ENCODE results near the gene AJAP1. TPM values are rescaled to one million over a fixed set of nuclear protein-coding genes. Genes with fewer than 3 reads are reported as not detected.
A peak's percentile ranks its signal among the peaks of the same experiment; 100 is the strongest.

The AJAP1 gene
- total and polyA plus RNA-seq, 9 donors = 1.2 to 20.8 (median 12.5) TPM

DNA sequence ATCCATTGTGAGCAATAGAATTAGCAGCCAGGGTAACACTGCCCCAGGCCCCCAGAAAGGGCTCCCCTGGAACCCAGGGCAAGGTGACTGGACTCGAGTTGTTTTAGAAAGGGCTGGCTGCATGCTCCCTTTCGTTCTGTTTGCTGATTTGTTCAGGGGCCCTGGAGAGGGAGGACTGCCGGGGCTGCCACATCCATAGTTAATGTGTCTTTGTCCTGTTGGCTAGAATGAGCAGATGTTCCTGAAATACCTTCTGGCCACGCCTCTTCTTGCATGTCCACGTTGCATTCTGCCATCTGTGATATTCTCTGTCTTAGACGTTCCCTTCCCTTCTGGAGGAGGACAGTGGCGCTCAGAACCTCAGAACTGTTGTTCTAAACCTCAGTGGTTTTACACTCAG, 118.8 kb downstream of the AJAP1 start:
- no peak overlapping the region for H3K4me3 ChIP-seq
- no peaks in the 10 kb centered on the region for H3K36me3 ChIP-seq
- TF ChIP-seq POLR2A (IDR thresholded peaks at IDR 0.05) = no peak
- WGBS, 3 donors = 66 to 76% (median 73%) methylated on average over 7 of the region's 7 CpGs
- H3K27ac ChIP-seq = no peak overlapping the region
- H3K9me3 ChIP-seq = no peaks in the 10 kb centered on the region
- peaks cover 3% of the 10 kb centered on the region for H3K4me1 ChIP-seq (ENCODE audit: insufficient read depth)
- no peak for DNase-seq
- no peaks in the 10 kb centered on the region for H3K27me3 ChIP-seq
- intact Hi-C loops (cut with DNase I) = no loop called here

- 54 to 64% (median 55%) methylated on average over 9 of the region's 9 CpGs for WGBS, 3 donors
- TF ChIP-seq POLR2A (IDR thresholded peaks at IDR 0.05) = no peak
- TF ChIP-seq CTCF (IDR thresholded peaks at IDR 0.05) = no peak
- TF ChIP-seq EP300 (IDR thresholded peaks at IDR 0.05) = no peak
- intact Hi-C loops (cut with DNase I) = no loop called here
Observed at GRCh38 chr1:4775506-4775905, 121.1 kb downstream of the AJAP1 start.

DNA sequence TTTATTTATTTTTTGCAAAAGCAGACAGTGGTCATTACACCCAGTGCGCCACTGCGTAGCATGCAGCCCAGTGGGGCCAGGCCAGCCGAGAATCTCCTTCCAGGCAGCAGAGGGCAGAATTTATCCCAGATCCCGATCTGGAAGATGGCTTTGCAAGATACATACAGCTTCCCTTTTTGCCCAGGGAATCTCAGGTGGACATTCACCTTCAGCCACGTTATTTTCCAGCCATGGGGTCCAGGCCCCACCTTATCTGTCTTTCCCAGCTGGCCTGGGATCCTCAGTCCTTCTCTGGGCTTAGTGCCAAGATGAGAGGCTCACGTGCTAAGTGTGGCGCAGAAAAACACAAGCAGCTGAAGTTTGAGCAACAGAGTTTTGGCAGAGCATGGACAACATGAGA, 123.6 kb downstream of the AJAP1 start:
- Histone ChIP-seq H3K27me3 (no peaks in the 10 kb centered on the region), H3K36me3 (no peaks in the 10 kb centered on the region), H3K27ac (no peak overlapping the region), H3K4me3 (no peak overlapping the region), H3K9me3 (no peaks in the 10 kb centered on the region), H3K4me1 (ENCODE audit: insufficient read depth) (peaks cover 6% of the 10 kb centered on the region)
- intact Hi-C loops (cut with DNase I) = no loop called here
- peak in 1 of 3 donors; percentile 41 for TF ChIP-seq CTCF (IDR thresholded peaks at IDR 0.05)
- TF ChIP-seq POLR2A (IDR thresholded peaks at IDR 0.05) = no peak
- 29 to 33% (median 31%) methylated on average over 7 of the region's 7 CpGs for WGBS, 3 donors
- peak; percentile 58 to 78 (median 68) for DNase-seq

More at GRCh38 chr1:4775506-4775905, 121.1 kb downstream of the AJAP1 start:
- H3K27ac ChIP-seq = no peak overlapping the region
- peaks cover 6% of the 10 kb centered on the region for H3K4me1 ChIP-seq (ENCODE audit: insufficient read depth)
- H3K9me3 ChIP-seq = no peaks in the 10 kb centered on the region
- H3K36me3 ChIP-seq = no peaks in the 10 kb centered on the region
- peak in 1 of 5 donors; percentile 6 for DNase-seq
- H3K27me3 ChIP-seq = no peaks in the 10 kb centered on the region
- no peak overlapping the region for H3K4me3 ChIP-seq

DNA sequence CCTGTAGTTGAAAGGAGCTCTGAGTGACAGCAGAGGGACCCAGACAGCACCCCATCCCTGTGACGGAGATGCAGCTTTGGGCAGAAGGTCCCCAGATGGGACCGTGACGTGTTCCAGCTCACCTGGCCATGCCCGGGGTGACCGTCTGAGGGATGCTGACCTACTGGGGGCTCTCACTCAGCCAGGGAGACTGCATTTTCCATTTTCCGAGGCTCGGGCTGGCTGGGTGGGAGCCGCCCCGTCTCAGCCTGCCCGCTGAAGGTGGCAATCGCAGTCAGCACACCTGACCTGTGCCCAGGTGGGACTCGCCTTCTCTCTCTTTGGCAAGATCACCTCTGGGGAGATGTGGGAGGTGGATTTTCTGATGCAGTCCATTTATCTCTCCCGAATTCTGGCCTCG, 127.2 kb downstream of the AJAP1 start:
- peaks cover 6% of the 10 kb centered on the region for H3K4me1 ChIP-seq (ENCODE audit: insufficient read depth)
- 82 to 96% (median 94%) methylated on average over 14 of the region's 14 CpGs for WGBS, 3 donors
- intact Hi-C loops (cut with DNase I) = no loop called here
- no peak for TF ChIP-seq CTCF (IDR thresholded peaks at IDR 0.05)
- TF ChIP-seq EP300 (IDR thresholded peaks at IDR 0.05) = no peak
- TF ChIP-seq POLR2A (IDR thresholded peaks at IDR 0.05) = no peak
- no peaks in the 10 kb centered on the region for H3K27me3 ChIP-seq
- no peak for DNase-seq
- H3K36me3 ChIP-seq = no peaks in the 10 kb centered on the region
- H3K4me3 ChIP-seq = no peak overlapping the region
- H3K27ac ChIP-seq = no peak overlapping the region
- no peaks in the 10 kb centered on the region for H3K9me3 ChIP-seq

DNA sequence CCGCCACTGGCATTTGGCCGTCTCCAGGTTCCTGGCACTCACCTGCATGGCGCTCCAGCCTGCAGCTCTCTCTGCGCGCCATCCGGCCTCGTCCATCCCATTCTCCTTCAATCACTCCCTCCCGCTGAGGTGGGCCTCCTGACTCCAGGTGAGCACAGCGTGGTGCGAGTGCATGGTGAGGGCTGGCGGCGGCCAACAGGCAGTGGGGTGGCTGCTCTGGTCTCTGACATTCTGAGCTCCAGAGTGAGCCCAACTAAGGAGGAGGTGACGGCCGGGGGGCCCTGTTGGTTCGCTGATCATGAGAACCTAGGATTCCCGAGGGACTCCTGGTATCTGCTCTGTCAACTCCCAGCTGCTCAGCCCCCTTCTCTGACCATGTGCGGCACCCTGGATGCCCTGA, 130.4 kb downstream of the AJAP1 start:
- no peaks in the 10 kb centered on the region for H3K4me1 ChIP-seq (ENCODE audit: insufficient read depth)
- H3K4me3 ChIP-seq = no peak overlapping the region
- intact Hi-C loops (cut with DNase I) = no loop called here
- 93 to 96% (median 93%) methylated on average over 17 of the region's 17 CpGs for WGBS, 3 donors
- H3K9me3 ChIP-seq = no peaks in the 10 kb centered on the region
- no peaks in the 10 kb centered on the region for H3K36me3 ChIP-seq
- no peak overlapping the region for H3K27ac ChIP-seq
- DNase-seq = no peak
- H3K27me3 ChIP-seq = no peaks in the 10 kb centered on the region
- TF ChIP-seq EP300 (IDR thresholded peaks at IDR 0.05) (no peak), CTCF (IDR thresholded peaks at IDR 0.05) (no peak), POLR2A (IDR thresholded peaks at IDR 0.05) (no peak)

Measured in ovary (tissue), 9 donors.